ENCODE measurements around the gene CCL4L2. TPM values are rescaled to one million over a fixed set of nuclear protein-coding genes. Genes with fewer than 3 reads are reported as not detected.
"Not testable (repeated sequence)": the region's sequence is repeated elsewhere in the genome, so short reads cannot be mapped to it uniquely, and the experiment has no call there.

CCL4L2 gene
- total RNA-seq, 2 experiments from 2014 or later: 0.50 TPM; not detected in 1

DNA sequence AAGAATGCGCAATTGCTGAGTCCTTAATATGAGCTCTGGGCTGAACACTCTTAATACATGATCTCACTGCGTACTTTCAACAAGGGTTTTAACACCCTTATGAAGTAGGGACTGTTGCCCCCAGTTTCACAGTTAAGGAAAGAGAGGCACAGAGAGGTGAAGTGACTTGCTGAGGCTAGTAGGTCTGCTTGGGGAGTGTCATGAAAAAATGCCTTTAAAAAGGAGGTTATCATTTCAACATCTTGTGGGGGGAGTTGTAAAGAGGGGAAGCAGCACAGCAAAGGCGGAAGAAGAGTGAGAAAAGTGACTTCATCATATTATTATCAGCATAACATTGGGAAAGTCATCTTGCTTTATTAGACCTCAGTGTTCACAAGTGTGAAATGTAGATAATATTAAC is 2.1 kb downstream of the CCL4L2 start:
- DNase-seq (ENCODE audit: low spot score): no peak
- CTCF ChIA-PET (ENCODE audit: unreplicated experiment): no interaction called here
- Histone ChIP-seq H3K4me2 (ENCODE audit: low read length) (no peak overlapping the region), H3K4me1 (ENCODE audit: insufficient read depth, low read length, poor library complexity, severe bottlenecking) (peaks cover 30% of the 10 kb centered on the region), H3K9me2 (ENCODE audit: insufficient read depth, low read length) (no peaks in the 10 kb centered on the region), H3K27ac (ENCODE audit: low read depth, low read length, poor library complexity, severe bottlenecking) (no peak overlapping the region), H4K20me1 (ENCODE audit: insufficient read depth, low read length) (no peaks in the 10 kb centered on the region), H3K79me2 (ENCODE audit: insufficient read depth, low read depth, low read length) (no peaks in the 10 kb centered on the region), H3K36me3 (ENCODE audit: insufficient read depth, low read length) (no peaks in the 10 kb centered on the region), H3K4me3 (ENCODE audit: low read depth, low read length, poor library complexity, severe bottlenecking) (no peak overlapping the region), H3K9me3 (ENCODE audit: low read length) (no peaks in the 10 kb centered on the region), H2AFZ (ENCODE audit: low read length) (no peak overlapping the region)
- TF ChIP-seq, protein P1, sequence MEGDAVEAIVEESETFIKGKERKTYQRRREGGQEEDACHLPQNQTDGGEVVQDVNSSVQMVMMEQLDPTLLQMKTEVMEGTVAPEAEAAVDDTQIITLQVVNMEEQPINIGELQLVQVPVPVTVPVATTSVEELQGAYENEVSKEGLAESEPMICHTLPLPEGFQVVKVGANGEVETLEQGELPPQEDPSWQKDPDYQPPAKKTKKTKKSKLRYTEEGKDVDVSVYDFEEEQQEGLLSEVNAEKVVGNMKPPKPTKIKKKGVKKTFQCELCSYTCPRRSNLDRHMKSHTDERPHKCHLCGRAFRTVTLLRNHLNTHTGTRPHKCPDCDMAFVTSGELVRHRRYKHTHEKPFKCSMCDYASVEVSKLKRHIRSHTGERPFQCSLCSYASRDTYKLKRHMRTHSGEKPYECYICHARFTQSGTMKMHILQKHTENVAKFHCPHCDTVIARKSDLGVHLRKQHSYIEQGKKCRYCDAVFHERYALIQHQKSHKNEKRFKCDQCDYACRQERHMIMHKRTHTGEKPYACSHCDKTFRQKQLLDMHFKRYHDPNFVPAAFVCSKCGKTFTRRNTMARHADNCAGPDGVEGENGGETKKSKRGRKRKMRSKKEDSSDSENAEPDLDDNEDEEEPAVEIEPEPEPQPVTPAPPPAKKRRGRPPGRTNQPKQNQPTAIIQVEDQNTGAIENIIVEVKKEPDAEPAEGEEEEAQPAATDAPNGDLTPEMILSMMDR (conservative IDR thresholded peaks at IDR 0.05; ENCODE audit: low read length): no peak
- TF ChIP-seq EZH2phosphoT487 (IDR thresholded peaks at IDR 0.05; ENCODE audit: borderline replicate concordance, low read depth, low read length): no peak
- BruUV-seq (replicated peaks): no TSS peak
- intact Hi-C loops (cut with micrococcal nuclease; ENCODE audit: unreplicated experiment): no loop called here
- POLR2A ChIA-PET: no interaction called here

DNA sequence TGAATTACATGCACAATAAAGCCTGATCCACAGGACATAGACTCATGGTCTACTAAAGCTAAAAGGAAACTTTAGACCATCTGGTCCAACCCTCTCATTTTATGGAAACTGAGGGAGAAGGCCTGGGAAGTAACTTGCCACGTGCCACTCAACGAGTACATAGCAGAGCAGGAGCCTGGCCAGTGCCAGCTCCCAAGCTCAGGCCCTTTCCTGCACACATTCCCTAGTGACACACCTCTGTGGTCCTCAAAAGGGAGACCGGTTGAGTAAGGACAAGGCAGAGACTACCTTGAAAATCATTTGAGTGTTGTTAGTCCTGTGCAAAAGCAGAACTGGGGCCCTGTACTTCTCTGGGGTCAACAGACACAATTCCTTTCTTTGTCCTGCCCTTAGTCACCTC is 2.8 kb downstream of the CCL4L2 start:
- BruUV-seq (replicated peaks): no TSS peak
- Histone ChIP-seq H4K20me1 (ENCODE audit: insufficient read depth, low read length) (no peaks in the 10 kb centered on the region), H3K4me3 (ENCODE audit: low read depth, low read length, poor library complexity, severe bottlenecking) (no peak overlapping the region), H3K79me2 (ENCODE audit: insufficient read depth, low read depth, low read length) (no peaks in the 10 kb centered on the region), H3K9me3 (ENCODE audit: low read length) (no peaks in the 10 kb centered on the region), H3K4me1 (ENCODE audit: insufficient read depth, low read length, poor library complexity, severe bottlenecking) (peaks cover 30% of the 10 kb centered on the region), H2AFZ (ENCODE audit: low read length) (no peak overlapping the region), H3K27ac (ENCODE audit: low read depth, low read length, poor library complexity, severe bottlenecking) (no peak overlapping the region), H3K36me3 (ENCODE audit: insufficient read depth, low read length) (no peaks in the 10 kb centered on the region), H3K9me2 (ENCODE audit: insufficient read depth, low read length) (no peaks in the 10 kb centered on the region), H3K4me2 (ENCODE audit: low read length) (no peak overlapping the region)
- no peak for TF ChIP-seq EZH2phosphoT487 (IDR thresholded peaks at IDR 0.05; ENCODE audit: borderline replicate concordance, low read depth, low read length)
- TF ChIP-seq, protein P1 (conservative IDR thresholded peaks at IDR 0.05; ENCODE audit: low read length): no peak
- intact Hi-C loops (cut with micrococcal nuclease; ENCODE audit: unreplicated experiment): no loop called here
- ChIA-PET CTCF (ENCODE audit: unreplicated experiment) (no interaction called here), POLR2A (no interaction called here)
- no peak for DNase-seq (ENCODE audit: low spot score)

DNA sequence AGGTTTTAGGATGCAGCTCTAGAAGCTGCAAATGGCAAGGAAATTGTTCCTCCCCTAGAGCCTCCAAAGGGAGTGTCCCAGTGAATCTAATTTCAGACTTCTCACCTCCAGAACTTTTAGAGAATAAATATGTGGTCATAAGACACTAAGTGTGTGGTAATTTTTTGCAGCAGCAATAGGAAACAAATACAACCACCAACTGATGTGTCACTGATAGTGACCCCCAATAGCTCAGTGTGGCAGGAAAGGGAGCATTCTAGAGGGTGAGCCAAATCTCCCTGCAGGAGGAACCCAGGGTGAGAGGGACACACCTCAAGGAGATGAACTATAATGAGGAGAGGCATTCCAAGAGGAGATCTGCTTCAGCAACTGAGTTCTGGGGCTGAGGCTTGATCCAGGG is 4.1 kb downstream of the CCL4L2 start:
- Histone ChIP-seq H3K4me2 (ENCODE audit: low read length) (no peak overlapping the region), H3K79me2 (ENCODE audit: insufficient read depth, low read depth, low read length) (no peaks in the 10 kb centered on the region), H4K20me1 (ENCODE audit: insufficient read depth, low read length) (no peaks in the 10 kb centered on the region), H3K36me3 (ENCODE audit: insufficient read depth, low read length) (no peaks in the 10 kb centered on the region), H2AFZ (ENCODE audit: low read length) (no peak overlapping the region), H3K4me1 (ENCODE audit: insufficient read depth, low read length, poor library complexity, severe bottlenecking) (peaks cover 24% of the 10 kb centered on the region), H3K27ac (ENCODE audit: low read depth, low read length, poor library complexity, severe bottlenecking) (no peak overlapping the region), H3K9me2 (ENCODE audit: insufficient read depth, low read length) (no peaks in the 10 kb centered on the region), H3K9me3 (ENCODE audit: low read length) (no peaks in the 10 kb centered on the region), H3K4me3 (ENCODE audit: low read depth, low read length, poor library complexity, severe bottlenecking) (no peak overlapping the region)
- no peak for TF ChIP-seq EZH2phosphoT487 (IDR thresholded peaks at IDR 0.05; ENCODE audit: borderline replicate concordance, low read depth, low read length)
- TF ChIP-seq, protein P1 (conservative IDR thresholded peaks at IDR 0.05; ENCODE audit: low read length): no peak
- CTCF ChIA-PET (ENCODE audit: unreplicated experiment): no interaction called here
- DNase-seq (ENCODE audit: low spot score): no peak
- POLR2A ChIA-PET: no interaction called here
- intact Hi-C loops (cut with micrococcal nuclease; ENCODE audit: unreplicated experiment): no loop called here
- BruUV-seq (replicated peaks): no TSS peak

DNA sequence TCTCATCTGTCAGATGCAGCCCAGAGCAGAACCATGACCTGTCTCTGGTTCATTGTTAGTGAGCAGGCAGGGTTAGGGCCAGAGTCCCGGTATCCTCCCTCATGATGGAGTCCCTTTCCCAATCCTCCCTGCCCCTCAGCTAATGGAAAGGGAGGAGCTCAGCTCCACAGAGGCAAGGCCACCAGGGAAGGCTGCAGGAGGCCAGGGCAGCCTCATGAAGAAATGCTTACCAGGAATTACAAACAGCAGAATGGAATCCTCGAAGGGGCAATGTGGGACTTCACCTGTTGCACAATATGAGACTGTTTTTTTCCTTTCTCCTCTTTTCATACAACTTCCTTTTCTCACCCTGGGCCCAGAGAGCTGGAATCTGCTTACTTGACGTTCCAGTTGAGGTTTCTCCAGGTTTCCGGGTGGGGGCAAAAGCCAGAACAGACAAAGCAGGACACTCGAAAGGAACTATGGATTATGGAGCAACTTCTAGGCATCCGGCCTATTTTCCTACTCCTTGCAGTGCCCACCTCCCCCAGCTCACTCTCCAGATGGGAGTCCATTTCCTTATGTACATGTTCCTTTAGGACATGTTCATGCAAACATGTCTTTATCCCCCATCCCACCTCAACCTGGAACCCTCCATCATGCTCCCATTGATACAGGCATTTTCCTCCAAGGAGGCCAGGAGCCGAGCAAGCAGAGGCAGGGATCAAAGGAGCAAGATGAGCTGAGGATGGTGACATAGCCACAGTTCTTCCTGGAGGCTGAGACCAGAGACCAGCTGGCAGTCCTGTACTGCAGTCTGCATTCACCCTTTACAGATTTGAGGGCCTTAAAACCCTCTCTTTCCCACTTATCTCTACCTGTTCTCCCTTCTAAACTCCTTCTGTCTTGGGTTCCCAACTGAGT is 4.8 kb downstream of the CCL4L2 start:
- H3K36me3 ChIP-seq (ENCODE audit: insufficient read depth, low read length); H3K4me2 ChIP-seq (ENCODE audit: low read length); H3K9me2 ChIP-seq (ENCODE audit: insufficient read depth, low read length); H3K79me2 ChIP-seq (ENCODE audit: insufficient read depth, low read depth, low read length); BruUV-seq (replicated peaks); DNase-seq (ENCODE audit: low spot score); H3K4me3 ChIP-seq (ENCODE audit: low read depth, low read length, poor library complexity, severe bottlenecking); H3K9me3 ChIP-seq (ENCODE audit: low read length); H2AFZ ChIP-seq (ENCODE audit: low read length); H3K27ac ChIP-seq (ENCODE audit: low read depth, low read length, poor library complexity, severe bottlenecking); intact Hi-C loops (cut with micrococcal nuclease; ENCODE audit: unreplicated experiment); POLR2A ChIA-PET; CTCF ChIA-PET (ENCODE audit: unreplicated experiment); H4K20me1 ChIP-seq (ENCODE audit: insufficient read depth, low read length): not testable (repeated sequence)
- H3K4me1 ChIP-seq (ENCODE audit: insufficient read depth, low read length, poor library complexity, severe bottlenecking): peaks cover 16% of the 10 kb centered on the region

Measured in OCI-LY7 (cell line).